Lung microvascular endothelial cell (primary cell): ENCODE results near the gene CCDC160. TPM values are rescaled to one million over a fixed set of nuclear protein-coding genes. Genes with fewer than 3 reads are reported as not detected.
"Not testable (repeated sequence)": the region's sequence is repeated elsewhere in the genome, so short reads cannot be mapped to it uniquely, and the experiment has no call there.

Experiments
- DNase-seq, 2 donors: peaks; one replicate each; pipeline versions ENCODE4 v3.0.0 to v3.0.0-alpha.2; 2010; ENCODE audit warnings: low read depth in 2 of 2
- total RNA-seq: library from RNA; depleted of rRNA; stranded (reverse); fragments of >200 nt; gene quantifications from 2 replicates; pipeline ENCODE4 v1.2.1, GENCODE V29; 2014

CCDC160 gene
- not detected in 2 replicates for total RNA-seq

DNA sequence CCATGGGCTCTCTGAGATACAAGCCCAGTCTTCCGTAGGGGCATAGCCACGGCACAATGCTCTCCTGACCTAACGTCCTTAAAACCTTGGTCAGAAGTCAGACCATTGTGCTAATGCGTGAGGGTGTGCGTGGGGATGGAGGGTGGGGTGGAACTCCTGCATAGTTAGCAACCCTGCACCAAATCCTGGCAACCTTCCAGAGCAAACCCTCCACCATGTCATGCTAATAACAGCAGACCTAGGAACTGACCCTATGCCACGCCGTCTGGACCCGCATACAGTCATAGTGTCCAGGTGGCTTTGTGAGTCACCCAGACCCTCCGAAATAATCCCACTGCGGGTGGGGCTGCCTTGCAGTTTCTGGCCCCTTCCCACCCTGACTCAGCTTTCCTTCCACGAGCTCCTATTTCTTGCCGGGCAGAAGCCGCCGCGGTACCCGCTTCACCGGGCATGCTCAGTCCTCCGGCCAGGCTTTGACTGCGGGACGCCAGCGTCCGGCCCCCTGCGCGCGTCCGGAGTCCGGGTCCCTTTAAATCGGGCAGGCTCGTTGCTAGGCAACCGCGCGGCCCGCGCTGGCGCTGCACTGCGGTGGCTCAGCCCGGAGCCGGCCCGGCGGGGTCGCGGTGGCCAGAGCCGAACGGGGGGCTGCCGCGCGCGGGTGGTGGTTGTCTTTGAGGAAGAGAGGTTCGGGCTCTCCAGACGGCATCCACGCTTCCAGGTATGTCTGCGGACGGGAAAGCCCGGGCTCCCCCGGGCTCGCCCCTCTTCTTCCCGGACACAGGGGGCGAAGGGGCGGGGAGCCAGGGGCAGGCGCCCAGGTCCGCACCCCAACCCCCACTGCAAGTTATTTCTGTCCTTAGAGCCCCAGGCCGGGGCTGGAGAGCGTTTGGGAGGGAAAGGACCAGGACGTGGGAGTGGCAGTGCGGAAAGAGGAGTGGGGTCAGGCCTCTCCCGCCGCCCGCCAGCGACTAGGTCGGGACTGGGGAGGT, at the start of gene CCDC160:
CCDC160 (plus strand) TSS at position 557 of the 989 bp plus-strand sequence. CDS start 7,619 bp downstream, outside the sequence.
- peak; percentile 10 to 43 for DNase-seq

DNA sequence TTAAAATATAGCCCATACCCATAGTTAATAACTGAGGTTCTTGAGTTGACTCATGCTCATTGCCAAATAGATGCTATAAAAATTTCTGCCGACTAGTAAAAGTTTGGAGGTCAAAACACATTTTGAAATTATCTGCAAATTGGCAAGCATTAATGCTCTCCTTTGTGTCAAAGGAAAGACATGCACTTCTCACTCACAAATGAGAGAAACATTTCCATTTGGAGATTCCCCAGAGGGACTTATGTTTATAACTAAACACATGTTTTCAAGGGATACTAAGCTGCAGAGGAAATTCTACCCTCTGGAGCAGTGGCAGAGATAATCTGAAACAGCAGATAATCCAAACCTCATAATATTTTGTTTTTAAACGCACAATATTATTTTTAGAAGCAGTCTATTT, 45.7 kb upstream of the CCDC160 start:
- no peak for DNase-seq

DNA sequence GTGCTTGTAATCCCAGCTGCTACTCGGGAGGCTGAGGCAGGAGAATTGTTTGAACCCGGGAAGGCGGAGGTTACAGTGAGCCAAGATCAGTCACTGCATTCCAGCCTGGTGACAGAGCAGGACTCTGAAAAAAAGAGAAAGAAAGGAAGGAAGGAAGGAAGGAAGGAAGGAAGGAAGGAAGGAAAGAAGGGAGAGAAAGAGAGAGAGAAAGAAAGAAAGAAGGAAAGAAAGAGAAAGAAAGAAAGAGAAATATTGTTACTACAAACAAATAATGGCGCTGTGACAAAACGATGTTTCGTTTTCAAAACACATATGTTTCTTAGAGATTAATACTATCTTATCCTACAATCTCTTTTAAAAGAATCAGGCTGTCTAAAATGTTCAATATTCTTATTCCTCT, 42.1 kb upstream of the CCDC160 start:
- DNase-seq = no peak

DNA sequence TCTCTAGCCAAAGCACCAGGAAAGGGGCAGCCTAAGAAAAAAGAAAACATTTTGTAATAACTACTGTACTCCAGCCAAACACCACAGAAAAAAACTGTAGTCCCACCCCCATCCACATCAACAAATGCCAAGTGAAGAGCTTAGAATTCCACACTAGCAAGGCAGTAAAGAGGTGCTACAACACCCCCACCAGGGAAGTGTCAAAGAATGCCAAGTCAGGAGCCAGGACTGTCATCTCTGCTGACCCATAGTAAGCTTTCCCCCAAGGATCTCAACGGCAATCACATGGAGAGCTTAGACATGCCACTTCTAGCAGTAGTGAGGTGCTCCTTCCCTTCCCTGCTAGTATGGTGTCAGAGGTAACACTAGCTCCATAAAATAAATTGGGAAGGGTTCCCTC, 34.4 kb upstream of the CCDC160 start:
- no peak for DNase-seq

DNA sequence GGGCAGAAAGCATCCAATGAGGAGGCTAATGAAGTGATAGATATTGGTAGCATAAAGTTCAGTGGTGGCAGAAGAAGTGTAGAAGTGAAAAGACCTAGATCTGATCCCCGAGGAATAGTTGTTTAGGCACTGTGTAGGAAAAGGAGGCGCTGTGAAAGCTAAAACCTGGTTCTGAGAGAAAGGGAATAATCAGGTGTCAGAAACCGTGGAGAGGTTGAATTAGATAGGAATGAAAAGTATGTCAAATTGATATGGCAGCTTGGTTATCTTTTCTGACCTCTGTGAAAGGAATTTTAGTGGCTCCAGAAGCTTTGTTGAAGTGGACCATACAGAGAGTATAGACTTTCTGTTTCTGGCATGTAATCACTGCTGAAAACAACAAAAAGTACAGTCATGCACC, 30.8 kb upstream of the CCDC160 start:
- DNase-seq = no peak

DNA sequence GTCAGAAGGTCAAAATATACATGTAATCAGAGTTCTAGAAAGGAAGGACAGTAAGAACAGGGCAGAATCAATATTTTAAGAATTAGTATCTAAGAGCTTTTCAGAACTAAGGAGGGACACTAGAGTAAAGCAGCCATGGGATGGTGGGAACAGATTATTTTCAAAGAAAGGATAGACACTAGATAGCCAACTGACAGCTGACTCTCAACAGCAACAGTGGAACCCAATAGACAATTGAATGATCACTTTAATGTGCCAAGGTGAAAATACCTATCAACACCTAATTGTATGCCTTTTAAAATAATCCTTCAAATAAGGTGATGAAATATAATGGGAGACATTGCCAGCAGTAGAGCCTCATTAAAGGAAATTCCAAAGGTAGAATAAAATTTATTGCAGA, 26.5 kb upstream of the CCDC160 start:
- DNase-seq = no peak

DNA sequence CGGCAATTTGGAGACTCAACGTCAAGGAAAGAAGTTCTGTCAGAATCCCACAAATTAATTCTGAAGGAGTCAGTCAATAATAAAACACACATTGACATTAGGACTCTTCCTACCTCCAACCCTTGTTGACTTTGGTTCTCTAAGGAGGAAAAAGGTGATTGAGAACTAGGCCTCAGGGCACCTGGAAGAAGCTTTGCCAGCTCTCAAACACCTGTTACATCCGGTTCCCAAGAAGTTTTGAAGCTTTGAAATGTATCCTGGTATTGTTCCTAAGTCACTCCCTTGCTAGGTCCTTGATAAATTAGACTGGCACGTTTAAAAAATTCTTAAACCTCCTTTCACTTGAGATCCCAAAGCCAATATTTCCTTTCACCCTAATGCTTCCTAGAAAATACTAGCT, 1.7 kb upstream of the CCDC160 start:
- no peak for DNase-seq

DNA sequence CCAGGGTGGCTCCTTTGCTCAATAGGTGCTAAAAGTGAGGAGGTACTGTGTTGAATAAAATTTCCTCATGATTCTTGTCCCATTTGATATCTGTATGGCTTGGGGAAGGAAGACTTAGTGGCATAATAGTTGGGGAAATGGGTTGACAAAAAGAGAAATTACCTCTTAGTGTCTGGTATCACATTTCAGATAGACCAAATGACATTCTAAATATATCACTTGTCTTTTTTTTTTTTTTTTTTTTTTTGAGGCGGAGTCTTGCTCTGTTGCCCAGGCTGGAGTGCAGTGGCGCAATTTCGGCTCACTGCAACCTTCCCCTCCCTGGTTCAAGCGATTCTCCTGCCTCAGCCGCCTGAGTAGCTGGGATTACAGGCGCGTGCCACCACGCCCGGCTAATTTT, 1.2 kb downstream of the CCDC160 start:
- not testable (repeated sequence) for DNase-seq

DNA sequence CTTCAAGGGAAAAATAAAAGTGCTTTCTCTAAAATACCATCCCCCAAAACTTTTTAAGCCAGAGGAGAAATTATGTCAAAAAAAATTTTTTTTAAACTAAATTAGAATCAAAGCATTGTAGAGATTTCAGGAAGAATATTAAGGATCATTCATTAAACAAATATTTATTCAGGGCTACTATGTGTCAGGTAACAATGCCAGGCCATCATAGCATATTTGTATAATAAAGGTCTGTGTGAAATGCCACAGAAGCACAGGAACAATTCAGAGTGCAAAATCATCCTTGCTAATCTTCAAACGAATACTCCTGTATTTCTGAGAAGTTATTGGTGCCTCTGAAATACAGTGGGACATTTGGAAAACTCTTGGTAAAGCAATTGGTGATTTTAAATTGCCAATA, 2.0 kb downstream of the CCDC160 start:
- DNase-seq = no peak

DNA sequence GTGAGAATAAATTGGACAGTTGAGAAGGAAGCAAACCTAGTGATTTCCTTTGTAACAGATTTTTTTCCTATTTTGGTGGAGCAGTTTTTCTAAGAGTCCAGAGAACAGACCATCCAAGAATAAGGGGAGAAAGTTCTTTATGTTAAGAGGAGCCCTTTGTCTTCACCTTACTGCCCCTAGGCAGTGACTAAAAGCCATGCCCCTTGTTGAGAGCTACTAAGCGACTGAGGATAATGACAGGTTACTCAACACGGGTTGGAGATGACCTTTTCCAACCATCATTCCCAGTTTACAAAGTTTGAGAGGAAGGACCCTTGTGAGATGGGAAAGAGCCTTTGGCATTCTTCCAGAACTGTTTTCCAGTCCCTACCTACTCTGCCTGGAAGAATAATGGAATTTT, 3.2 kb downstream of the CCDC160 start:
- DNase-seq = no peak

DNA sequence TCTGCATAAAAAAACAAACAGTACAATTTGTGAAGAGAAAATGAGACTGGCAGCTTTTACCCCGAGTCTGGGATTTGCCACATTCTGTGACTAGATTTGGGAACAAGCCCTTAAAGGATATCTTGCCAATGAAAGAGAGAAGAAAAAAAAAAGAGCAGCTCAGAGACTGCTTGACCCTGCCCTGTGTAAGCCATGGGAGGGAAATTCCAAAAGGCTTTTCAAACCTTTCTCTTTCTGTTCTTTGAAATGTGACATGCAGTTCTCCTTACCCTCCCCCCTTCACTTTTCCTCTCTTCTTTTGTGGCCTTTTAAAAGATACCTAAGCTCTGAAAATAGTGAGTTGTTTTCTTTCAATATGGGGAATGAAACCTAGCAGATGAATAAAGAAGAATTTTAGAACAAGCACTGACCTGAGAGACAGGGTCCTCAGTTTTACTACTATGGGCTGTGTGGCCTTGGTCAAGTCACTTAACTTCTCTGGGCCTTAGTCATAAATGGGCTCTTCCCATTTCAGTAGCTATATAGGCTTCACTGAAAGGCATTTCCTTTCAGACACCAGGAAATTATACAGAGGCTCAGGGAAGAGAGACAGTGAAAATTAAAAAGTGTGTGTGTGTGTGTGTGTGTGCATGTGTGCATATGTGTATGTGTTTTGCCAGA, 5.1 kb downstream of the CCDC160 start:
- no peak for DNase-seq

DNA sequence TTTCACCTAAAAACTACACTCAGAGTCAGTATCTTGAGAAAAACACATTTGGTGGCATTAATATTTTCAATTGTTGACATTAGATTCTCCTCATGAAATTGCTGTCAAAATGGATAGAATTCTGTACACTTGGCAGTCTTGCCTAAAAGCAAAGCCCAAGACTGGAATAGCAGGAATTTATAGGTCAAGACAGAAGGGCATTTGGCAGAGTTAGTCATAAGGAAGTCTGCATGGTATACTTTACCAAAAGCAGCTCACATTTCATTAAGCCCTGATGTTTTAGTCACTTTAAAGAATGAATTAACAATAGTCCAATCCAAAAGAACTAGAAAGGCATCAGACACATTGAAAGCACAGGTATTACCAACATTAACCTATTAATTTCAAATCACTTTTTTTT, 7.1 kb downstream of the CCDC160 start:
- DNase-seq = no peak

DNA sequence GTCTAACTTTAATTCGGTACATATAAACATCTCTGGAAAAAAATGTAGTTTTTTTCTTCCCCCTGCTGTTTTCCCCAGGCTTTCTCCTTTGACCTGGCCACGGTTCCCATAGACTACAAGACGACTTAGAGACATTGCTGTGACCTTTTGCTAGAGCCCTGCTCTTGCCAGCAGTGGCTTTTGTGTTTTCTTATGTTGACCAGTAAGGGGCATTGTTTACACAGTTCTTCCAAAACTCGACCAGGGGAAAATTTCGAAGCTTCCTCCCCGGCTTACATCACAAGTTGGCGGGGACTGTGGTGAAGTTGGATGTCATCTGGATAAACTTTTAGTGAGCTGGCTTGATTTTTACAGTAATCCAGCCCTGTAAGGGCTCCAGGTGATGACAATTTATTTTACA, 9.3 kb downstream of the CCDC160 start:
- DNase-seq = no peak

DNA sequence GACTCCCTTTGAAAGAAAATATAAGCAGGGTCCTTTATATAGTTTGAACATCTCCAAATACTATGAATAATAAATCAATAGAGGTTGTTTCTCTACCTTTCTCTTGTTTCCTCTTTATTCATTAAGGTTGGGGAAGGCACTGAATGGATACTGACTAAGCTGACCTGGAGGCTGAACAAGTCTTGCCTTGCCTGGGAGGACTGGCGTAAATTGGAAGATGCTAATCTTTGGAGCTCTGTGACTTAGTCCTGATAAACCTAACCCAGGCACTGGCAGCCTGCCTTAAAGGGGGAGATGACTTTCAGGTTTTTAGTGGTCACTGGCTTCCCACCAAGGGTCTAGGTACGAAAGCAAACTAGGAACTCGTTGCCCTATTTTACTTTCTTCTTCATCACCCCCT, 10.5 kb downstream of the CCDC160 start:
- DNase-seq = no peak

DNA sequence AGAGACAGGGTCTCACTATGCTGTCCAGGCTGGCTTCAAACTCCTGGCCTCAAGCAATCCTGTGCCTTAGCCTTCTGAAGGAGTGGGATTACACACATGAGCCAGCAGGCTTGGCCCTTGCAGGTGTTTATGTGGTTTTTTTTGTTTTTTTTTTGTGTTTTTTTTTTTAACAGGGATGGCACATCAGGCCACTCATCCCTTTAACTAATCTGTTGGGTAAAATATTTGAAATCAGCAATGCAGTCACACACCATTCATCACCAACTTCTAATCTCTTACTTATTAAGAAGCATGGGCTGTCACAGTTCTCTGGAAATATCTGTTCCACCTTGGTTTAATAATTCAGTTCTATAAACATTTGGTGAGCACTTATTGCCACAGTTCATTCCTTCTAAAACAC, 12.3 kb downstream of the CCDC160 start:
- DNase-seq = no peak

DNA sequence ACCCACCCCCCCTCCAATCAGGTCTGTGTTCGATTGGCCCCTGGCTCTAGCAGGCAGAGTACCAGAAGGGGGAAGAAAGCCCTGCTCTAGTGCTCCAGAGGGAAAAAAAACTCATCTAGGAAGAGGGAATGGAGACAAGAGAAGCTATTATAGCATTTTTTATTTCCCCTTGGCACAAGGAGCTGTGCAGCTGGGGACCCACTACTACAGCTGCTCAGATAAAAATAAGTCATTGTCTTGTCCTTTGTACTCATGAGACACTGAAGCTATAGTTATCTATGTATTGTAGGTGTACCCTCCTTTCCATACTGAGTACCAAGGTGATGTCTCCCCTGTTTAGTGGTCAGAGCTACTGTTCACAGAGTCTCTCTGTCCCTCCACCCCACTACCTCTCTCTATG, 14.3 kb downstream of the CCDC160 start:
- DNase-seq = no peak

DNA sequence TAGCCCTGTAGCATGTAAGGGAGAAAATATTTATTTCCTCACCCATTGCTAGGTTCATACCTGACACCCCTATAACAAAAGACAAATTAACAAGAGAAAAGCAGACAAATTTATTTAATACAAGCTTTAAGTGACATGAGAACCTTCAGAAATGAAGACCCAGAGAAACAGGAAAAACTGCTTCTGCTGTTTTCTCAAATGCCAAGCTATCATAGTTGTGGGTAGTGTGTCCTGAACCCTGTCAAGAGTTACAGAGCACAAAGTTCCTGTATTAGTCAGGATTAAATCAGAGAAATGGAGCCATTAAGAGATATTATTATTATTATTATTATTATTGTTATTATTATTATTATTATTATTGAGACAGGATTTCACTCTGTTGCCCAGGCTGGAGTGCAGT, 17.5 kb downstream of the CCDC160 start:
- no peak for DNase-seq

DNA sequence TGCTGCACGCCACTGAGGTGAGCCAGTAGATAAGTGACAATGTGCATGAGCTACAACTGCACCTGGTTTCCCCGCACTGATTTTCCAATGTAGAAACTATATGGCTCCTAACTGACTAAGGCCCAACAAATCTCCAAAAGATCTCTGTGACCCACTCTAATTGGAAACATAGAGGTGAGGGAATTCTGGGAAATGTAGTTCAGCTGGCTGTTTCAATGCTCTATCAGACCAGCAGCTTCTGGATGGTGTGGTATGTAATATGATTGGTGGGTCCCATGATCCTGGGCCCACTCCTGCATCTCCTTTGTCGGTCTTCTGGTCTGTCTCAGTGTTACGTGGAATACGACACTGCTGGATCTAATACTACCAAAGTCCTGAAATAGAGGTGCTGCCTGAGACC, 18.6 kb downstream of the CCDC160 start:
- DNase-seq = no peak

DNA sequence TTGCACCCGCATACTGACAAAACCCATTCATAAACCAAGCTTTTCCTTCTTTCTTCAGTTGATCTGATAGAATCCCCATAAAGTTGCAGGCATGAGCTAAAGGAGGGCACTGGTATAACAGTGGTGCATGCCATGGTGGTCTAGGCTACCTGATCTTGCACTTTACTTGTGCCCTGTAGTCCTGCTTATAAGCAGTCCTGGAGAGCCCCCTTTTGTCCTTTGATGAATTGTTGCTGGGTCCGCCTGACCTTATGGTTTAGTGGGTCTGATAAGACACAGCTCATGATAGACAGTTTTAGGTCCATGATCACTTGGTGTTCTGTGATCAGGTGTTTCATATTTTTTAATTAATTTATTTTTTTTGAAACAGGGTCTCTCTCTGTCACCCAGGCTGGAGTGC, 19.7 kb downstream of the CCDC160 start:
- no peak for DNase-seq

DNA sequence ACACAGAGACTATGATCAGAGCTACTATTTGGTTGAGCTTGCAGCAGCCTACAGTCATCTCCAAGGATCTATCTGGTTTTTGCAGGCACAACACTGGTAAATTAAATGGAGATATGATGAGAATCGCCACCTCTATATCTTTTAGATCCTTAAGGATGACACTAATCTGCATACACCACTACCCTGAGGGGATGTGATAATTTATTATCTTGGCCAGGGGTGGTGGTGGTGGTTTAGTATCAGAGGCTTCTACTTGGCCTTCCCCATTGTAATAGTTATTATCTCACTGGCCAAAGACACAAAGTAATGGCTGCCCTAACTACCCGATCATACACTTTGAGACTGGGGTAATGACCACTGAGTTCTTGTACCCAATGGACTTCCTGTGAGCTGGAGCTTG, 21.2 kb downstream of the CCDC160 start:
- no peak for DNase-seq

DNA sequence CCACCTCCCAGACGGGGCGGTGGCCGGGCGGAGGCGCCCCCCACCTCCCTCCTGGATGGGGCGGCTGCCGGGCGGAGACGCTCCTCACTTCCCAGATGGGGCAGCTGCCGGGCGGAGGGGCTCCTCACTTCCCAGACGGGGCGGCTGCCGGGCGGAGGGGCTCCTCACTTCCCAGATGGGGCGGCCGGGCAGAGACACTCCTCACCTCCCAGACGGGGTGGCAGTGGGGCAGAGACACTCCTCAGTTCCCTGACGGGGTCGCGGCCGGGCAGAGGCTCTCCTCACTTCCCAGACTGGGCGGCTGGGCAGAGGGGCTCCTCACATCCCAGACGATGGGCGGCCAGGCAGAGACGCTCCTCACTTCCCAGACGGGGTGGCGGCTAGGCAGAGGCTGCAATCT, 49.0 kb downstream of the CCDC160 start:
- not testable (repeated sequence) for DNase-seq

DNA sequence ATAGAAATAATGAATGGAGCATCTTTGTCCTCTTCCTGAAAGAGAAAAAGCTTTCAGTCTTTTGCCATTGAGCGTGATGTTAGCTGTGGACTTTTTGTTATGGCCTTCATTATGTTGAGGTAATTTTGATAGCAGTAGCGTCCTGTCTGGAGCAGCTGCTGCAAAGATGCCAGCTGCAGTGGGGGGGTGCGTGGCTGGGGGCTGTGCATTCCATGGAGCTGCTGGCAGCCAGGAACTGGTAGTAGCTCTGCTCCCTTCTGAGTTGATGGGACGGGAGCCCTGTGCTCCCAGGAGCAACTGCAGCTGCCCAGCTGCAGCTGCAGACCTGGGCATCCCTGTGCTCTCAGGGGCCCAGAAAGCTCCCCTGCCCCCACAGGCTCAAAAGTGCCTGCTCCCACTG, 50.4 kb downstream of the CCDC160 start:
- no peak for DNase-seq

DNA sequence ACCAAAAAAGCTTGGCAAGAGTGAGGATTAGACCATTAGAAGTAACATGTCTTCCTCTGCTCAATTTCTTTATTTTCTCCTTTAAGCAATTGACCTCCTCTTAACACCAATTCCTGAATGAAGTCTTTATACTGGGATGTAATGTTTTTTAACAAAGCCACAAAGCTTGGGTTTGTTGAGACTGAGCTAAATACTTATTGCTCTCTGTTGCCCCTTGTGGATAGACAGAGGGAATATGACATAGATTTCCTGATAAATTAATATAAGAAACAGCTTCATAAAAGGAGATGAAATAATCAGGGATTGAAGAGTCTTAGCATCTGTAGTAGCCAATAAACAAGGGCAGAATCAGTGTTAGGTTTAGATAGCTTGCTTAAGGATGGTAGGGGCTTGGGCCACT, 57.6 kb downstream of the CCDC160 start:
- DNase-seq = peak in 1 of 2 donors; percentile 13
